Breast epithelium (tissue), 3 donors: ENCODE measurements around the gene ZNF775.

Experiments used
- POLR2AphosphoS5 ChIP-seq, 3 donors: sonication (generic); formaldehyde crosslinking; IDR thresholded peaks; one replicate each; pipeline ENCODE4 v1.6.1; 2017; ENCODE audit warnings: antibody characterized with exemption in 3 of 3
- TF ChIP-seq, protein P1 (sequence below), 3 donors: fragments of 450-650 bp; IDR thresholded peaks; one replicate each; pipeline ENCODE4 v1.5.1; 2016 to 2017; ENCODE audit warnings: antibody characterized with exemption in 3 of 3, mild to moderate bottlenecking in 3 of 3, moderate library complexity in 3 of 3

DNA sequence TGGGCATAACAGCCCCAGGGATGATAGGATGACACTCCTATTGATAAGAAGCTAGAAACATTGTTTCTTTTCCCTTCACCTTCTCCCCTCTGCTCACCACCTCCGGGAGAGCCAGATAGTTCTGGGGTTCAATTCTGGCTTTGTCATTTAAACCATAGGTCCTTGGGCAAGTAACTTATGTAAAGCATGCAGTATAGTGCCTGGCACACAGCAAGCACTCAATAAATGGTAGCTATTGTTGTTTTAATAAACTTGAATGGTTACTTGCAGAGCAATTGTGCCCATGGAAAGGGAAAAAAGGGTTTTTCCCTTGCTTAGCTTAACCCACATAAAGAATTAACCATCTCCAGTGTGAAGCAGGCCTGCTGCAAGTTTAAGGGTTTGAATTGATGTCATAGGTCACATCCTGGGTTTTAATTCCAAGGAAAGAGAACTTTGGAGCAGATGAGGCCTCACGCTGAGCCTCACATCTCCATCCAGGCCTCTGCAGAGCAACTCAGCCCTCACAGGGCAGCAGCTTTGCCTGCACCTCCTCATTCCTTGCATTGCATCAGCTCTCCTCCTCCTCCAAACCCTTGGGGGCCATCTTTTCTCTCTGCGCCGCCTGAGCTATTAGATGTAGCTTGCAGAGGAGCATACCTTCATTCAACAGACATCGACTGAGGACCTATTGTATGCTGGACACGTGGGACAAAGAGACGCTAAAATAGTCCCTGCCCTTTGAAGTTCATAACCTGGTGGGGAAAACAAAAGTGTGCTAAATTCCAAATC, 22.9 kb downstream of the ZNF775 start:
- TF ChIP-seq, protein P1, sequence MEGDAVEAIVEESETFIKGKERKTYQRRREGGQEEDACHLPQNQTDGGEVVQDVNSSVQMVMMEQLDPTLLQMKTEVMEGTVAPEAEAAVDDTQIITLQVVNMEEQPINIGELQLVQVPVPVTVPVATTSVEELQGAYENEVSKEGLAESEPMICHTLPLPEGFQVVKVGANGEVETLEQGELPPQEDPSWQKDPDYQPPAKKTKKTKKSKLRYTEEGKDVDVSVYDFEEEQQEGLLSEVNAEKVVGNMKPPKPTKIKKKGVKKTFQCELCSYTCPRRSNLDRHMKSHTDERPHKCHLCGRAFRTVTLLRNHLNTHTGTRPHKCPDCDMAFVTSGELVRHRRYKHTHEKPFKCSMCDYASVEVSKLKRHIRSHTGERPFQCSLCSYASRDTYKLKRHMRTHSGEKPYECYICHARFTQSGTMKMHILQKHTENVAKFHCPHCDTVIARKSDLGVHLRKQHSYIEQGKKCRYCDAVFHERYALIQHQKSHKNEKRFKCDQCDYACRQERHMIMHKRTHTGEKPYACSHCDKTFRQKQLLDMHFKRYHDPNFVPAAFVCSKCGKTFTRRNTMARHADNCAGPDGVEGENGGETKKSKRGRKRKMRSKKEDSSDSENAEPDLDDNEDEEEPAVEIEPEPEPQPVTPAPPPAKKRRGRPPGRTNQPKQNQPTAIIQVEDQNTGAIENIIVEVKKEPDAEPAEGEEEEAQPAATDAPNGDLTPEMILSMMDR (IDR thresholded peaks at IDR 0.05) = no peak
- no peak for TF ChIP-seq POLR2AphosphoS5 (IDR thresholded peaks at IDR 0.05)
